ENCODE data around the gene NAA80. TPM values are rescaled to one million over a fixed set of nuclear protein-coding genes. Genes with fewer than 3 reads are reported as not detected.

NAA80 gene
- total RNA-seq, 1 experiment from 2014 or later = 6.0 TPM

- Mint-ChIP-seq H3K27ac (no peak overlapping the region), H3K9me3 (no peaks in the 10 kb centered on the region; a peak in 1 of 5 replicates), H3K27me3 (ENCODE audit: low read depth) (peaks cover 77% of the 10 kb centered on the region), H3K4me3 (no peak overlapping the region), H3K36me3 (ENCODE audit: insufficient read depth in 1 of 3, low read depth in 3 of 3) (no peaks in the 10 kb centered on the region; a peak in 1 of 7 replicates), H3K4me1 (peaks cover 20 to 28% of the 10 kb centered on the region in 2 experiments)
- Histone ChIP-seq H3K79me1 (ENCODE audit: insufficient read depth, low read depth, low read length, poor library complexity, severe bottlenecking) (no peaks in the 10 kb centered on the region), H3K23me2 (ENCODE audit: insufficient read length, low read depth, low read length, poor library complexity, severe bottlenecking) (peaks cover 22% of the 10 kb centered on the region), H2BK12ac (ENCODE audit: insufficient read length, low read depth, low read length) (no peak overlapping the region), H2BK120ac (ENCODE audit: low read depth, low read length, poor library complexity, severe bottlenecking) (no peak overlapping the region), H3K27me3 (ENCODE audit: insufficient read depth, low read length) (peaks cover 19% of the 10 kb centered on the region; the same call in 1 of the 2 replicates), H2AK5ac (ENCODE audit: insufficient read length, low read length) (no peak overlapping the region), H2BK20ac (ENCODE audit: low read depth, low read length, poor library complexity, severe bottlenecking) (no peak overlapping the region), H4K8ac (replicated peaks; ENCODE audit: insufficient read length, low read depth, low read length) (no peak overlapping the region), H3K27ac (ENCODE audit: insufficient read length, low read depth, low read length) (no peak overlapping the region), H3K79me2 (ENCODE audit: insufficient read depth, low read length) (no peaks in the 10 kb centered on the region), H3K9ac (ENCODE audit: extremely low read depth, insufficient read length, low read length) (no peak overlapping the region), H3K23ac (ENCODE audit: insufficient read length, low read depth, low read length) (no peak overlapping the region), H3K14ac (ENCODE audit: insufficient read depth, low read length) (no peak overlapping the region), H4K91ac (ENCODE audit: insufficient read length, low read depth, low read length) (no peak overlapping the region), H3K4me2 (ENCODE audit: insufficient read depth, insufficient read length, low read length) (no peak overlapping the region), H2BK15ac (ENCODE audit: low read depth, low read length) (no peak overlapping the region), H2BK5ac (ENCODE audit: insufficient read length, low read length) (no peak overlapping the region), H4K20me1 (ENCODE audit: control insufficient read depth, insufficient read depth, insufficient read length) (no peaks in the 10 kb centered on the region), H2AFZ (ENCODE audit: low read length) (no peak overlapping the region), H3T11ph (ENCODE audit: low read length) (no peak overlapping the region), H4K5ac (ENCODE audit: insufficient read length, low read depth, low read length) (no peak overlapping the region), H3K4ac (ENCODE audit: low read depth, low read length) (no peak overlapping the region), H3K4me1 (ENCODE audit: insufficient read depth, low read length) (no peaks in the 10 kb centered on the region; the same call in 1 of the 2 replicates), H3K9me3 (ENCODE audit: control insufficient read depth, low read depth, low read length) (no peaks in the 10 kb centered on the region), H3K18ac (ENCODE audit: insufficient read length, low read depth, low read length) (no peak overlapping the region), H3K56ac (ENCODE audit: insufficient read length, low read depth, low read length) (no peak overlapping the region)
- no peak for TF ChIP-seq CTCF (conservative IDR thresholded peaks at IDR 0.05)
- WGBS (ENCODE audit: extremely low coverage, insufficient read length, low lambda C conversion rate) = no CpG with 5 or more reads among the region's 13 CpGs
- no peak for DNase-seq
Observed at GRCh38 chr3:50341996-50342650, 42.9 kb upstream of the NAA80 start.

All from H9 (cell line).